HepG2 (cell line): ENCODE data around the gene DLG2. TPM values are rescaled to one million over a fixed set of nuclear protein-coding genes. Genes with fewer than 3 reads are reported as not detected.

Experiments used
- ATAC-seq: fragments of 200-7000 bp; cut with Tn5 transposase; 3 replicates; pipeline ENCODE4 v1.9.1; 2020; ENCODE audit warnings: mild to moderate bottlenecking, moderate library complexity
- BruUV-seq: library from RNA; stranded (reverse); fragments of 400-500 nt; replicated peaks from 2 replicates; lab custom pipeline; 2021; lab: Mats Ljungman, UMichigan
- CTCF ChIA-PET: fragments of 300-600 bp; formaldehyde crosslinking; extraction: SDS; loops from one replicate; lab custom pipeline; 2021; ENCODE audit warnings: low total read pairs, inconsistent platforms, low intra/inter-chr PET ratio; lab: Yijun Ruan, JAX
- POLR2A ChIA-PET: fragments of 350-600 bp; sonication (Branson Sonifier 250); formaldehyde crosslinking; loops from one replicate; lab custom pipeline; 2020; ENCODE audit warnings: antibody characterized with exemption, inconsistent platforms; lab: Yijun Ruan, JAX
- DNase-seq: peaks from one replicate; pipeline ENCODE4 v3.0.0-alpha.2; 2015; ENCODE audit warnings: low spot score
- FAIRE-seq: peaks from 3 replicates; lab custom pipeline; 2011; peaks lifted over from hg19 to GRCh38; lab: Jason Lieb, UNC
- H2AFZ ChIP-seq: one replicate; pipeline ENCODE4 v1.6.1; 2011; ENCODE audit warnings: low read length, inconsistent platforms
- H3K27ac ChIP-seq: fragments of 300-600 bp; 3 replicates; pipeline ENCODE4 v1.8.0; 2011; ENCODE audit warnings: mixed run types, mild to moderate bottlenecking, mixed read lengths, low read length, inconsistent platforms; ENCODE audit not compliant: insufficient read depth; ENCODE audit errors: extremely low read length
- H3K27me3 ChIP-seq, 2 experiments: fragments of 200-600 bp in 1 of 2; 2 replicates in 1 of 2; 3 replicates in 1 of 2; pipeline versions ENCODE4 v1.6.0 to v1.8.0; 2011; ENCODE audit warnings: low read length in 2 of 2, mild to moderate bottlenecking in 2 of 2, moderate library complexity in 2 of 2, inconsistent platforms in 1 of 2; ENCODE audit not compliant: insufficient read depth in 2 of 2, control insufficient read depth in 1 of 2
- H3K36me3 ChIP-seq, 2 experiments: fragments of 200-600 bp in 1 of 2; replicated peaks in 1 of 2; 2 replicates in 1 of 2; 3 replicates in 1 of 2; pipeline versions ENCODE4 v1.5.1 to v1.8.0; 2011; ENCODE audit warnings: low read length in 2 of 2, inconsistent platforms in 1 of 2; ENCODE audit not compliant: insufficient read depth in 2 of 2, control insufficient read depth in 1 of 2
- H3K4me1 ChIP-seq: 2 replicates; pipeline ENCODE4 v1.5.1; 2012; ENCODE audit warnings: low read length, inconsistent platforms; ENCODE audit not compliant: insufficient read depth
- H3K4me2 ChIP-seq: 2 replicates; pipeline ENCODE4 v1.6.0; 2011; ENCODE audit warnings: low read depth, low read length, inconsistent platforms
- H3K4me3 ChIP-seq, 3 experiments: fragments of 200-600 bp in 1 of 3; sonication (generic), shearing (Covaris generic) in 1 of 3; replicated peaks in 1 of 3; 2 replicates each; pipeline ENCODE4 v1.5.1; 2011 to 2016; ENCODE audit warnings: low read length in 3 of 3, inconsistent platforms in 2 of 3, low read depth in 2 of 3, mild to moderate bottlenecking in 2 of 3, control low read depth in 1 of 3, mixed read lengths in 1 of 3; ENCODE audit not compliant: insufficient read depth in 1 of 3
- H3K79me2 ChIP-seq: one replicate; pipeline ENCODE4 v1.6.1; 2011; ENCODE audit warnings: low read length, inconsistent platforms; ENCODE audit not compliant: insufficient read depth
- H3K9ac ChIP-seq: 2 replicates; pipeline ENCODE4 v1.6.0; 2011; ENCODE audit warnings: mild to moderate bottlenecking, low read depth, low read length, inconsistent platforms; ENCODE audit not compliant: insufficient read depth
- H3K9me3 ChIP-seq: 2 replicates; pipeline ENCODE4 v1.5.1; 2012; ENCODE audit warnings: mild to moderate bottlenecking, low read length
- H4K20me1 ChIP-seq: 2 replicates; pipeline ENCODE4 v1.6.0; 2011; ENCODE audit warnings: inconsistent platforms, mild to moderate bottlenecking, low read length, moderate library complexity; ENCODE audit not compliant: insufficient read depth
- KMT2B ChIP-seq: IDR thresholded peaks from 2 replicates; pipeline ENCODE4 v1.6.1; 2016; ENCODE audit warnings: missing genetic modification reagents, missing compliant biosample characterization
- PHF5A ChIP-seq: IDR thresholded peaks from one replicate; pipeline ENCODE4 v1.6.1; 2018; ENCODE audit warnings: low read depth, missing genetic modification reagents; ENCODE audit not compliant: unreplicated experiment
- SKIL ChIP-seq: sonication (generic); formaldehyde crosslinking; IDR thresholded peaks from 2 replicates; pipeline ENCODE4 v1.8.0; 2022; ENCODE audit warnings: missing genetic modification reagents, mild to moderate bottlenecking, moderate library complexity, borderline replicate concordance
- STAG1 ChIP-seq: sonication (generic); formaldehyde crosslinking; IDR thresholded peaks from 2 replicates; pipeline ENCODE4 v1.4.0; 2020; ENCODE audit warnings: missing genetic modification reagents
- SUZ12 ChIP-seq: fragments of 150-350 bp; IDR thresholded peaks from 2 replicates; pipeline ENCODE4 v1.6.1; 2014; ENCODE audit warnings: low read depth, low read length
- TEAD2 ChIP-seq: sonication (generic); formaldehyde crosslinking; IDR thresholded peaks from 2 replicates; pipeline ENCODE4 v1.9.0; 2021; ENCODE audit warnings: missing genetic modification reagents
- ZBTB7B ChIP-seq: sonication (generic); formaldehyde crosslinking; IDR thresholded peaks from 2 replicates; pipeline ENCODE4 v1.4.0; 2020; ENCODE audit warnings: missing genetic modification reagents
- ZNF142 ChIP-seq: sonication (generic); formaldehyde crosslinking; IDR thresholded peaks from 2 replicates; pipeline ENCODE4 v1.4.0; 2020; ENCODE audit warnings: missing genetic modification reagents
- ZNF329 ChIP-seq: sonication (generic); formaldehyde crosslinking; IDR thresholded peaks from 2 replicates; pipeline ENCODE4 v1.9.0; 2021; ENCODE audit warnings: low read depth, mild to moderate bottlenecking, missing genetic modification reagents
- ZNF891 ChIP-seq: sonication (generic); formaldehyde crosslinking; IDR thresholded peaks from 2 replicates; pipeline ENCODE4 v1.5.0; 2020; ENCODE audit warnings: mild to moderate bottlenecking, missing genetic modification reagents
- ZSCAN20 ChIP-seq: sonication (generic); formaldehyde crosslinking; IDR thresholded peaks from 2 replicates; pipeline ENCODE4 v1.4.0; 2020; ENCODE audit warnings: missing genetic modification reagents, mild to moderate bottlenecking, borderline replicate concordance
- ZSCAN29 ChIP-seq: sonication (generic); formaldehyde crosslinking; conservative IDR thresholded peaks from 2 replicates; pipeline ENCODE4 v1.4.0; 2020; ENCODE audit warnings: mild to moderate bottlenecking, missing genetic modification reagents
- ZSCAN30 ChIP-seq: sonication (generic); formaldehyde crosslinking; IDR thresholded peaks from 2 replicates; pipeline ENCODE4 v1.5.0; 2020; ENCODE audit warnings: mild to moderate bottlenecking, missing genetic modification reagents
- WGBS: methylation state at CpG from one replicate; pipeline ENCODE4 v1.1.6; 2017; ENCODE audit warnings: low lambda C conversion rate; 5-methylcytosine and 5-hydroxymethylcytosine counted together
- in situ Hi-C: cut with HindIII; loops from 2 replicates; pipeline ENCODE4 v1.10.0; 2017; ENCODE audit warnings: low pct_unique_long_range_greater_than_20kb; ENCODE audit not compliant: extremely low pct_ligation_motif_present
- intact Hi-C: fragments of 100-400 bp; cut with micrococcal nuclease; formaldehyde crosslinking; loops from one replicate; pipeline ENCODE4 v1.10.0; 2022; ENCODE audit not compliant: unreplicated experiment
- polyA plus RNA-seq, 8 experiments: library from polyadenylated mRNA; depleted of rRNA in 3 of 8; stranded (reverse) in 7 of 8; unstranded in 1 of 8; fragments of >200 nt; fragmentation: Illumina TruSeq in 4 of 8; extraction: Trizol in 4 of 8; gene quantifications; 2 replicates each; pipeline versions ENCODE4 v1.2.1 to v1.2.3, GENCODE V29; 2011 to 2016; ENCODE audit warnings: low read depth in 4 of 8, missing spikeins in 1 of 8, mixed read lengths in 1 of 8; ENCODE audit not compliant: insufficient read depth in 1 of 8
- total RNA-seq, 5 experiments: library from RNA; depleted of rRNA; stranded (reverse); fragments of >200 nt; fragmentation: Illumina TruSeq; extraction: Trizol; gene quantifications; 2 replicates each; pipeline ENCODE4 v1.2.3, GENCODE V29; 2016; ENCODE audit warnings: low read depth in 1 of 5

DLG2 gene
- total and polyA plus RNA-seq, 2 of the 13 experiments (the other 11 are each of a cell fraction or from before 2014, with no cell fraction given), result 0.46 to 1.0 TPM

GRCh38 chr11:84300092-84300491 lies 1327.1 kb downstream of the DLG2 start:
- CTCF ChIA-PET, result no interaction called here
- H2AFZ ChIP-seq, result no peak overlapping the region
- no peaks in the 10 kb centered on the region for H3K4me1 ChIP-seq
- H3K9me3 ChIP-seq, result no peaks in the 10 kb centered on the region
- H4K20me1 ChIP-seq, result no peaks in the 10 kb centered on the region
- no peaks in the 10 kb centered on the region for H3K79me2 ChIP-seq
- 0% methylated on average over 1 of the region's 1 CpG for WGBS
- FAIRE-seq (no peak), DNase-seq (no peak), ATAC-seq (no peak)
- no peaks in the 10 kb centered on the region for H3K27me3 ChIP-seq
- H3K36me3 ChIP-seq, result no peaks in the 10 kb centered on the region
- no peak overlapping the region for H3K4me3 ChIP-seq
- TF ChIP-seq PHF5A (CRISPR knock-in tag) (no peak), SKIL (CRISPR knock-in tag) (no peak), ZBTB7B (no peak), ZSCAN20 (no peak)
- intact Hi-C loops, result no loop called here
- no peak overlapping the region for H3K4me2 ChIP-seq
- H3K27ac ChIP-seq, result no peak overlapping the region
- in situ Hi-C loops, result no loop called here
- POLR2A ChIA-PET, result no interaction called here
- BruUV-seq, result no TSS peak
- no peak overlapping the region for H3K9ac ChIP-seq

GRCh38 chr11:84297570-84297969 lies 1329.6 kb downstream of the DLG2 start:
- intact Hi-C loops (no loop called here), in situ Hi-C loops (no loop called here)
- no TSS peak for BruUV-seq
- TF ChIP-seq ZNF891 (CRISPR knock-in tag), result no peak
- TF ChIP-seq ZNF329, result no peak
- no peak for TF ChIP-seq ZSCAN29 (CRISPR knock-in tag)
- no peak for TF ChIP-seq KMT2B
- TF ChIP-seq ZSCAN30 (CRISPR knock-in tag), result no peak
- no peak for TF ChIP-seq ZNF142 (CRISPR knock-in tag)
- no peak for TF ChIP-seq TEAD2
- no peak for TF ChIP-seq SUZ12
- TF ChIP-seq STAG1 (CRISPR knock-in tag), result no peak

More at GRCh38 chr11:84297570-84297969, 1329.6 kb downstream of the DLG2 start:
- Histone ChIP-seq H3K4me3 (no peak overlapping the region), H3K27ac (no peak overlapping the region), H3K9me3 (no peaks in the 10 kb centered on the region), H3K79me2 (no peaks in the 10 kb centered on the region), H2AFZ (no peak overlapping the region), H3K9ac (no peak overlapping the region), H3K4me1 (no peaks in the 10 kb centered on the region), H3K27me3 (no peaks in the 10 kb centered on the region), H4K20me1 (no peaks in the 10 kb centered on the region), H3K4me2 (no peak overlapping the region), H3K36me3 (no peaks in the 10 kb centered on the region)
- FAIRE-seq (no peak), ATAC-seq (no peak), DNase-seq (no peak)
- ChIA-PET POLR2A (no interaction called here), CTCF (no interaction called here)
- 19% methylated on average over 2 of the region's 2 CpGs for WGBS
